Duodenal mucosa (tissue), 2 donors: Measurements from ENCODE around the gene SLC25A11.

ENCODE experiments used
- H3K27ac ChIP-seq: one replicate; pipeline ENCODE4 v1.7.0; 2013; ENCODE audit warnings: low read depth, low read length
- H3K27me3 ChIP-seq, 2 donors: one replicate each; pipeline ENCODE4 v1.7.0; 2013; ENCODE audit warnings: low read length in 2 of 2, control low read depth in 1 of 2; ENCODE audit not compliant: insufficient read depth in 2 of 2, control insufficient read depth in 1 of 2
- H3K36me3 ChIP-seq, 2 donors: one replicate each; pipeline ENCODE4 v1.7.0; 2013; ENCODE audit warnings: low read length in 2 of 2, control low read depth in 1 of 2; ENCODE audit not compliant: insufficient read depth in 2 of 2, control insufficient read depth in 1 of 2
- H3K4me1 ChIP-seq, 2 donors: one replicate each; pipeline ENCODE4 v1.7.0; 2013; ENCODE audit warnings: low read length in 2 of 2, control low read depth in 1 of 2; ENCODE audit not compliant: insufficient read depth in 2 of 2, control insufficient read depth in 1 of 2
- H3K4me3 ChIP-seq, 2 donors: one replicate each; pipeline ENCODE4 v1.7.0; 2013; ENCODE audit warnings: low read length in 2 of 2, low read depth in 1 of 2
- H3K9ac ChIP-seq, 2 donors: one replicate each; pipeline ENCODE4 v1.7.0; 2013; ENCODE audit warnings: low read length in 2 of 2, low read depth in 1 of 2
- H3K9me3 ChIP-seq, 2 donors: one replicate each; pipeline ENCODE4 v1.7.0; 2013; ENCODE audit warnings: low read length in 2 of 2, control low read depth in 1 of 2; ENCODE audit not compliant: control insufficient read depth in 1 of 2

SLC25A11 gene

GRCh38 chr17:4901648-4902344 lies 38.0 kb downstream of the SLC25A11 start:
- H3K9me3 ChIP-seq: no peaks in the 10 kb centered on the region
- peaks cover 3% of the 10 kb centered on the region in 2 donors for H3K36me3 ChIP-seq
- H3K27ac ChIP-seq: no peak overlapping the region
- peak overlapping the region in 1 of 2 donors; percentile 85 for H3K4me3 ChIP-seq
- peaks cover 17 to 42% of the 10 kb centered on the region in 2 donors for H3K4me1 ChIP-seq
- H3K9ac ChIP-seq: peak overlapping the region in 1 of 2 donors; percentile 31
- peaks cover 10 to 13% of the 10 kb centered on the region in 2 donors for H3K27me3 ChIP-seq

GRCh38 chr17:4901108-4901647 lies 38.7 kb downstream of the SLC25A11 start:
- no peaks in the 10 kb centered on the region for H3K9me3 ChIP-seq
- H3K27ac ChIP-seq: no peak overlapping the region
- peaks cover 7 to 9% of the 10 kb centered on the region in 2 donors for H3K36me3 ChIP-seq
- peak overlapping the region; percentile 35 to 85 for H3K4me3 ChIP-seq
- peaks cover 17 to 42% of the 10 kb centered on the region in 2 donors for H3K4me1 ChIP-seq
- H3K27me3 ChIP-seq: peaks cover 10 to 13% of the 10 kb centered on the region in 2 donors
- peak overlapping the region in 1 of 2 donors; percentile 31 for H3K9ac ChIP-seq

GRCh38 chr17:4900231-4901107 lies 39.4 kb downstream of the SLC25A11 start:
- Histone ChIP-seq H3K36me3 (peaks cover 14 to 16% of the 10 kb centered on the region in 2 donors), H3K4me1 (peaks cover 17 to 42% of the 10 kb centered on the region in 2 donors), H3K9me3 (no peaks in the 10 kb centered on the region), H3K9ac (peak overlapping the region in 1 of 2 donors; percentile 73), H3K4me3 (peak overlapping the region; percentile 35 to 85), H3K27me3 (peaks cover 10 to 13% of the 10 kb centered on the region in 2 donors), H3K27ac (no peak overlapping the region)

- H3K27ac ChIP-seq: peak within 1 kb of the TSS; percentile 10
- H3K4me1 ChIP-seq: peaks cover 17 to 42% of the 10 kb centered on the region in 2 donors
- H3K4me3 ChIP-seq: peak within 1 kb of the TSS; percentile 79 to 85
- H3K36me3 ChIP-seq: peaks cover 22 to 25% of the 10 kb centered on the region in 2 donors
- peaks cover 10 to 13% of the 10 kb centered on the region in 2 donors for H3K27me3 ChIP-seq
- H3K9ac ChIP-seq: peak within 1 kb of the TSS; percentile 55 to 73
- H3K9me3 ChIP-seq: no peaks in the 10 kb centered on the region
Measured at GRCh38 chr17:4899341-4900230, 40.3 kb downstream of the SLC25A11 start, which contains the start of gene C17orf107. Gene C17orf107, plus strand, starts transcription at chr17:4899536. Its CDS starts 227 bp downstream, at chr17:4899763.

- Histone ChIP-seq H3K27ac (no peak overlapping the region), H3K27me3 (peaks cover 10 to 13% of the 10 kb centered on the region in 2 donors), H3K4me1 (peaks cover 17 to 42% of the 10 kb centered on the region in 2 donors), H3K4me3 (peak overlapping the region; percentile 79 to 85), H3K36me3 (peaks cover 29 to 32% of the 10 kb centered on the region in 2 donors), H3K9ac (peak overlapping the region in 1 of 2 donors; percentile 39), H3K9me3 (no peaks in the 10 kb centered on the region)
Measured at GRCh38 chr17:4898927-4899326, 40.9 kb downstream of the SLC25A11 start.

- Histone ChIP-seq H3K36me3 (peaks cover 33 to 38% of the 10 kb centered on the region in 2 donors), H3K9ac (no peak overlapping the region), H3K4me1 (peaks cover 15 to 39% of the 10 kb centered on the region in 2 donors), H3K4me3 (no peak overlapping the region), H3K27ac (no peak overlapping the region), H3K27me3 (peaks cover 10 to 13% of the 10 kb centered on the region in 2 donors), H3K9me3 (no peaks in the 10 kb centered on the region)
Measured at GRCh38 chr17:4898351-4898750, 41.5 kb downstream of the SLC25A11 start.

- Histone ChIP-seq H3K4me1 (peaks cover 10 to 34% of the 10 kb centered on the region in 2 donors), H3K9me3 (no peaks in the 10 kb centered on the region)
Measured at GRCh38 chr17:4897785-4898184, 42.1 kb downstream of the SLC25A11 start.

GRCh38 chr17:4897198-4897687 lies 42.6 kb downstream of the SLC25A11 start:
- H3K36me3 ChIP-seq: peaks cover 43 to 48% of the 10 kb centered on the region in 2 donors
- H3K4me1 ChIP-seq: peaks cover 5 to 28% of the 10 kb centered on the region in 2 donors
- no peaks in the 10 kb centered on the region for H3K9me3 ChIP-seq
- no peak overlapping the region for H3K27ac ChIP-seq
- H3K27me3 ChIP-seq: peaks cover 10 to 13% of the 10 kb centered on the region in 2 donors
- H3K4me3 ChIP-seq: no peak overlapping the region
- no peak overlapping the region for H3K9ac ChIP-seq

More at GRCh38 chr17:4897785-4898184, 42.1 kb downstream of the SLC25A11 start:
- Histone ChIP-seq H3K27ac (no peak overlapping the region), H3K36me3 (peaks cover 38 to 43% of the 10 kb centered on the region in 2 donors), H3K4me3 (no peak overlapping the region), H3K27me3 (peaks cover 10 to 13% of the 10 kb centered on the region in 2 donors), H3K9ac (no peak overlapping the region)
